ENCODE measurements around the gene RXRA.

Gene RXRA

GRCh38 chr9:134438195-134438788, 112.0 kb downstream of the RXRA start:
- DNase-seq, result no peak

DNA sequence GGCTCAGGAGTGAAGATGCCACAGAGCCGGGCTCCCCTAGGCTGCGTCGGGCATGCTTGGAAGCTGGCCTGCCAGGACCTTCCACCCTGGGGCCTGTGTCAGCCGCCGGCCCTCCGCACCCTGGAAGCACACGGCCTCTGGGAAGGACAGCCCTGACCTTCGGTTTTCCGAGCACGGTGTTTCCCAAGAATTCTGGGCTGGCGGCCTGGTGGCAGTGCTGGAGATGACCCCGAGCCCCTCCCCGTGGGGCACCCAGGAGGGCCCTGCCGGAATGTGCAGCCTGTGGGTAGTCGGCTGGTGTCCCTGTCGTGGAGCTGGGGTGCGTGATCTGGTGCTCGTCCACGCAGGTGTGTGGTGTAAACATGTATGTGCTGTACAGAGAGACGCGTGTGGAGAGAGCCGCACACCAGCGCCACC, 113.1 kb downstream of the RXRA start:
- no peak for DNase-seq

DNA sequence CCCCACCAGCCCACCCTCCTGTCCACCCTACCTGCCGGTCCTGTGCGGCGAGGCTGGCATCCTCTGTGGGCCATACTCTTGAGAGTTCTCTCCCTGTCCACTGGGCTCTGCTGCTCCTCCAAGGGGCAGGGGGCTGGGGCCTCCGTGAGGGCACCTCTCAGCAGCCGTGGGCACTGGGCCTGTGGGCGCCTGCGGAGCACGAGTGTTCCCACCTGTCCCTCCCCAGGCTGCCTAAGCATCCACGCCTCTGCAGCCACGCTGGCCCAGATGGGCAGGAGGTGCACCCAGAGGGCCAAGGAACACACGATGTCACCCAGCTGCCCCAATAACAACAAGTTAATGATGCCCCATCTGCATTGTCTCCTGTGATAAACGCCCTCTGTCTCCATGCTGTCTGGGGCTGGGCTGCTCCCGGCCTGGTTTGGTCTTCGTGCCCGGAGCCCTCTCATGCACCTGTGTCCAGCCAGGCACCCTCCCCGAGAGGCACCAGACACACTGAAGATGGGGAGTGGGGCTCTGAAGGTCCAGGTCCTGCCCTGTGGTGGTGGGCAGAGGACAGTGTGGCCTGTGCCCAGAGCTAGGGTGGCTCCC, 114.5 kb downstream of the RXRA start:
- no peak for DNase-seq

DNA sequence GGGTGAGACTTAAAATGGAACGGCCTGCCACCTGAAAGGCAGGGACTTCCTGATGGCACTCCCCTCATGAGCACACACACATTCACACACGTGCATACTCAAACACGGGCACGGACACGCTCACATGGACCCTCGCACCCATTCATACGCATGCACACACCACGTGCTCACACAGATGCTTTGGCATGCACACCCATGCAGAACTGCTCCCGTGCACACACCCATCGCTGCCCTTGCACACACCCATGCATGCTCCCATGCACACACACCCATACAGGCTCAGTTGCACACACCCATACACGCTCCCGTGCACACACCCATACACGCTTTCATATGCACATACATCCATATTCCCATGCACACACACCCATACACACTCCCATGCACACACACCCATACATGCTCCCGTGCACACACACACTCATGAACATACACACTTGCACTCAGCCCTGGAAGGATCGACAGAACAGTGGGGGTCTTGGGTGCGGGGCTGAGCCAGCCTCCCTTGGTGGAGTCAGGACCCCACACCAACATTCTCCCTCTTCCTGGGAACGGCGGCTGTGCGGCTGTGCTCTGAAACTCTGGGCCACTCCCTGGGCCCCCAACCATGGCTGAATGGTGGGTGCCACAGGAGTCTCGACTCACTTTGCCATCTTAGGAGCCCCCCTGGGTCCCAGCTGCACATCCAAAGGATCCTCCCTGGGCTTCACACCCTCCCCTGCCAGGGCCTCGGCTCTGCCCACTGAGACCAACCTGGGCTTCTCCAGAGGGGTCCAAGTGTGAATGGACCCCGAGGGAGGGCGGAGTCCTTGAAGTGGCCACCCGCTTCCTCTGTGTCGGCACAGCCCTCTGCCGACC, 115.2 kb downstream of the RXRA start:
- DNase-seq, result no peak

DNA sequence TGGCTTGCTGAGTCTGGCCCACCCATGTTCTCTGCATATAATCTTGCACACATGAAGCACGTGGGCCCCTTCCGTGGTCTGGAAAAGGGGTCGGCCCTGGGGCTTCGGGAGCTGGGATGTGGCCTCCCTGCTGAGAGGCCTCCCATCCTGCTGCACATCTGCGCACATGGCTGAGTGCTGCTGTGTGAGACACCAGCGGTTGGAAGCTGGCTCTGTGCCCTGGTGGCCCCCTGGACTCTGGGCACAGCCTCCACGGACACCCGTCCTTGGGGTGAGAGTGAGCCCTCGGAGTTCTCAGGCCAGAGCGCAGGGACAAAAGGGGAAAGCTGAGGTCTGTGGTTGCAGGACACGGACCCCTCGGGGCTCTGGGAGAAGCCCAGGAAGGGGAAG, 115.8 kb downstream of the RXRA start:
- DNase-seq, result no peak

GRCh38 chr9:134442486-134443173, 116.4 kb downstream of the RXRA start:
- DNase-seq, result no peak

GRCh38 chr9:134443174-134444037, 117.2 kb downstream of the RXRA start:
- peak; percentile 87 for DNase-seq

DNA sequence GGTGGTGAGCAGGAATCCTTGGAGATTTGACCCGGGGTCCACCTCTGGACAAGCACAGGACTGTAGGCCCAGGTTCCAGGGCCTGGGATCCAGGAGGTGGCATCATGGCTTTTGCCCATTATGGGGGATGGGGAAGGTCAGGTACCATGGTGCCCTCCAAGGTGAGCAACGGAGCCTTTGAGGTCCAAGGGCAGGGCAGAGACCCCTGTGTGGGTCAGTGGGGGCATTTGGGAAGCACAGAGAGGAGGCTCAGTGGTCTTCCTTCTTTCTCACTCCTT, 117.7 kb downstream of the RXRA start:
- DNase-seq, result no peak

- DNase-seq, result no peak
Observed at GRCh38 chr9:134445000-134445399, 118.7 kb downstream of the RXRA start.

GRCh38 chr9:134449180-134449916, 123.1 kb downstream of the RXRA start:
- peak; percentile 83 for DNase-seq

- DNase-seq, result no peak
Observed at GRCh38 chr9:134451700-134452458, 125.6 kb downstream of the RXRA start.

GRCh38 chr9:134452728-134453127, 126.5 kb downstream of the RXRA start:
- no peak for DNase-seq

GRCh38 chr9:134453776-134454475, 127.7 kb downstream of the RXRA start:
- DNase-seq, result no peak

GRCh38 chr9:134454476-134454857, 128.2 kb downstream of the RXRA start:
- DNase-seq, result no peak

DNA sequence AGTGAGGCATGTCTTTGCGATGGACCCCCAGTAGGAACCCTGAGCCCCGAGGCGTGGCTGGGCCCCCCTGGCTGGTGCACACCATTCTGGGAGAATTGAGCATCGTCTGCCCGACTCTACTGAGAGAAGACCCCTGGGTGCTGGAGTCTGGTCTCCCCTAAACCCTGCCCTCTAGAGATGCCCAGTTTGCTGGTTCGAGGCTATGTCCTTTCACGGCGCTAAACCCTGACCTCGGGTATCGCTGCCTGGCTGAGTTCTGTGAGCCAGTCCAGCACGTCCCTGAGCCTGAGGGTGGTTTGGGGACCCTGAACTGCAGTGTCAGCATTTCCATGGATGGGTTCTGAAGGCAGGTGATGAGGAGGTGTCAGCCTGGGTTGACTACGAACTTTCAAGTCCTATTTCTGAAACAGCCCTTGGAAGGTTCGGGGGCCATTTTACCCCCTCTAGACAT, 128.8 kb downstream of the RXRA start:
- no peak for DNase-seq

- DNase-seq, result no peak
Observed at GRCh38 chr9:134455537-134455933, 129.3 kb downstream of the RXRA start.

DNA sequence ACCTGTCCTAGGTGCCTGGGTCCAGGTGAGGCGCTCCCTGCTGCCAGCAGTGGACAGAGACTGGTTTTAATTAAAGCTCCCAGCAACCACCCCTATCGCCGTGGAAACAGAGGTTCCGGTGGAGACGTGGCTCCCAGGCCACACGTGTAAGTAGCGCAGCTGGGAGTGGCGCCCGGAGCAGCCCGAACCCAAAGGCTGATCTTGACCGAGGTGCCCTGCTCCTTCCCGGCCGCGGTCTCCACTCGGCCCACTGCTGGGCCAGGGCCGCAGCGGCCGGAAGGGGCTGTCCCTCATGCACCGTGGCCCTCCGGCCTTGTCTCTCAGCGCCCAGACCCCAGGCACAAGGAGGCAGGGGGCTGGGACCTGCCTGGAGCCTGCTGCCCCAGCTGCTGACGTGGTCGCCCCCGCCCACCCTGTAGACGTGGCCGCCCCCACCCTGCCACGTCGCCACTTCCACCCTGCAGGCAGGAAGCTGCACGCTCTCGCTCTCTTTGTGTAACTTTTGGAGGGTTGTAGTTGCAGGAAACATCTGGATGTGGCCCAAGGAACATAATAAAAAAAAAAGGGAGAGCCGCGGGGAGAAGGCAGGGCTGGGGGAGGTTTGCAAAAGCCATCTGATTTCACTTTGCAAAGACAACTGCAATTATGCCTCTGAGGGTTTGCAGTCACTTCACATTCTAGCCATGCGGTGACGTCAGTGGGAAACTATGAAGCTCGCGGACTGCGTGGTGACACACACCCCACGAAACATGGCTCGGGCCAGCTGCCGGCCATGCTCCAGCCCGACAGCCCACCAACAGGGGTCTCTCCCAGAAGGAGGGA, 129.9 kb downstream of the RXRA start:
- DNase-seq, result peak; percentile 80

GRCh38 chr9:134456756-134457305, 130.6 kb downstream of the RXRA start:
- DNase-seq, result no peak

Measured in activated CD8-positive, alpha-beta memory T cell treated with anti-CD3 and anti-CD28 coated beads, Interleukin-2, amount 50 U/mL, for 4 hours (primary cell).